Gastroesophageal sphincter (tissue), 3 donors: Measurements from ENCODE around the gene HNF1B.

ENCODE experiments used
- CTCF ChIP-seq, 4 experiments: fragments of 200-600 bp in 2 of 4; fragments of 450-650 bp in 2 of 4; sonication (generic) in 1 of 4; IDR thresholded peaks; one replicate each; pipeline ENCODE4 v1.5.1; 2017 to 2019; ENCODE audit warnings: antibody characterized with exemption in 4 of 4, mild to moderate bottlenecking in 2 of 4, moderate library complexity in 2 of 4
- EP300 ChIP-seq: sonication (generic); formaldehyde crosslinking; IDR thresholded peaks from one replicate; pipeline ENCODE4 v1.6.1; 2017; ENCODE audit warnings: antibody characterized with exemption, mild to moderate bottlenecking
- POLR2A ChIP-seq, 2 donors: fragments of 450-650 bp; IDR thresholded peaks; one replicate each; pipeline ENCODE4 v1.6.1; 2017; ENCODE audit warnings: antibody characterized with exemption in 2 of 2, mild to moderate bottlenecking in 2 of 2, moderate library complexity in 1 of 2

GRCh38 chr17:37774504-37774903 is 29.6 kb upstream of the HNF1B start:
- TF ChIP-seq CTCF (IDR thresholded peaks at IDR 0.05), result no peak
- TF ChIP-seq EP300, result no peak
- no peak for TF ChIP-seq POLR2A (IDR thresholded peaks at IDR 0.05)
